Endothelial cell of umbilical vein (primary cell): ENCODE results near the gene PSG1. TPM values are rescaled to one million over a fixed set of nuclear protein-coding genes. Genes with fewer than 3 reads are reported as not detected.
"Not testable (repeated sequence)": the region's sequence is repeated elsewhere in the genome, so short reads cannot be mapped to it uniquely, and the experiment has no call there.

Source experiments
- BruUV-seq: library from RNA; stranded (reverse); fragments of 400-500 nt; replicated peaks from 2 replicates; lab custom pipeline; 2021; lab: Mats Ljungman, UMichigan
- CTCF ChIA-PET: fragments of 300-600, 350-600 bp; sonication (Branson Sonifier 250); formaldehyde crosslinking; loops from one replicate; lab custom pipeline; 2021; ENCODE audit warnings: antibody characterized with exemption, inconsistent platforms; lab: Charles Lee
- POLR2A ChIA-PET: fragments of 300-600, 350-600 bp; sonication (Branson Sonifier 250); formaldehyde crosslinking; loops from one replicate; lab custom pipeline; 2021; ENCODE audit warnings: antibody characterized with exemption, inconsistent platforms; lab: Charles Lee
- DNase-seq: peaks from one replicate; pipeline ENCODE4 v3.0.0-alpha.2; 2011; ENCODE audit warnings: low read depth, low spot score
- FAIRE-seq: peaks from 2 replicates; lab custom pipeline; 2011; peaks lifted over from hg19 to GRCh38; lab: Jason Lieb, UNC
- H2AFZ ChIP-seq: 2 replicates; pipeline ENCODE4 v1.6.0; 2012; ENCODE audit warnings: low read depth, low read length, control low read depth, inconsistent platforms
- H3K27ac ChIP-seq: 2 replicates; pipeline ENCODE4 v1.5.1; 2011; ENCODE audit warnings: low read depth, mild to moderate bottlenecking, control low read depth, low read length, moderate library complexity; ENCODE audit not compliant: insufficient read depth
- H3K27me3 ChIP-seq, 2 experiments: 2 replicates each; pipeline versions ENCODE4 v1.6.0 to v1.6.1; 2011; ENCODE audit warnings: low read length in 2 of 2, mixed read lengths in 1 of 2; ENCODE audit not compliant: control insufficient read depth in 2 of 2, insufficient read depth in 2 of 2
- H3K36me3 ChIP-seq, 2 experiments: 2 replicates in 1 of 2; 3 replicates in 1 of 2; pipeline ENCODE4 v1.5.1; 2011; ENCODE audit warnings: low read length in 2 of 2, mild to moderate bottlenecking in 1 of 2, moderate library complexity in 1 of 2; ENCODE audit not compliant: control insufficient read depth in 2 of 2, insufficient read depth in 2 of 2; ENCODE audit errors: extremely low read depth in 1 of 2
- H3K4me1 ChIP-seq: 3 replicates; pipeline ENCODE4 v1.5.1; 2011; ENCODE audit warnings: mild to moderate bottlenecking, low read length; ENCODE audit not compliant: control insufficient read depth, insufficient read depth; ENCODE audit errors: extremely low read depth
- H3K4me2 ChIP-seq: 2 replicates; pipeline ENCODE4 v1.6.1; 2011; ENCODE audit warnings: low read length, control low read depth, mixed read lengths; ENCODE audit not compliant: insufficient read depth
- H3K4me3 ChIP-seq, 3 experiments: fragments of 200-600 bp in 1 of 3; sonication (generic), shearing (Covaris generic) in 1 of 3; replicated peaks in 1 of 3; 2 replicates each; pipeline ENCODE4 v1.5.1; 2011 to 2016; ENCODE audit warnings: control low read depth in 3 of 3, low read length in 3 of 3, mild to moderate bottlenecking in 2 of 3, inconsistent platforms in 1 of 3, low read depth in 1 of 3, moderate library complexity in 1 of 3; ENCODE audit not compliant: insufficient read depth in 1 of 3
- H3K79me2 ChIP-seq: 2 replicates; pipeline ENCODE4 v1.6.0; 2012; ENCODE audit warnings: low read length, inconsistent platforms; ENCODE audit not compliant: control insufficient read depth, insufficient read depth
- H3K9ac ChIP-seq: replicated peaks from 2 replicates; pipeline ENCODE3; 2011; ENCODE audit warnings: low read length, control low read depth; ENCODE audit not compliant: insufficient read depth; ENCODE audit errors: extremely low read depth
- H3K9me1 ChIP-seq: replicated peaks from 3 replicates; pipeline ENCODE4 v1.6.0; 2011; ENCODE audit warnings: mild to moderate bottlenecking, low read length; ENCODE audit not compliant: control insufficient read depth, insufficient read depth; ENCODE audit errors: extremely low read depth
- H3K9me3 ChIP-seq: replicated peaks from 2 replicates; pipeline ENCODE4 v1.5.1; 2012; ENCODE audit warnings: low read length, inconsistent platforms; ENCODE audit not compliant: control insufficient read depth, insufficient read depth
- H4K20me1 ChIP-seq: replicated peaks from 2 replicates; pipeline ENCODE3; 2011; ENCODE audit warnings: mild to moderate bottlenecking, low read length; ENCODE audit not compliant: control insufficient read depth, insufficient read depth; ENCODE audit errors: extremely low read depth
- dilution Hi-C: fragments of 300-500 bp; cut with MboI; formaldehyde crosslinking; loops from one replicate; pipeline ENCODE4 v1.15.0; 2019; ENCODE audit warnings: low sequenced_read_pairs; ENCODE audit not compliant: extremely low pct_ligation_motif_present
- intact Hi-C: fragments of 100-400 bp; cut with micrococcal nuclease; formaldehyde crosslinking; loops from one replicate; pipeline ENCODE4 v1.10.0; 2022
- polyA plus RNA-seq, 4 experiments: library from polyadenylated mRNA; depleted of rRNA in 3 of 4; stranded (reverse) in 3 of 4; unstranded in 1 of 4; fragments of >200 nt; gene quantifications; 2 replicates each; pipeline versions ENCODE4 v1.2.1 to v1.2.3, GENCODE V29; 2011 to 2012; ENCODE audit warnings: missing spikeins in 1 of 4
- total RNA-seq: library from RNA; stranded (reverse); gene quantifications from 2 replicates; pipeline ENCODE4 v1.2.3, GENCODE V29; 2021

The PSG1 gene
- total and polyA plus RNA-seq, 2 donors (not counting 3 experiments of a cell fraction or from before 2014, with no cell fraction given), result not detected

- DNase-seq, H3K9me1 ChIP-seq, POLR2A ChIA-PET, H3K9ac ChIP-seq, dilution Hi-C loops, H3K27me3 ChIP-seq, H3K4me1 ChIP-seq, H2AFZ ChIP-seq, FAIRE-seq, H3K79me2 ChIP-seq, H3K36me3 ChIP-seq, H3K27ac ChIP-seq, CTCF ChIA-PET, H3K4me2 ChIP-seq, intact Hi-C loops, H3K9me3 ChIP-seq, BruUV-seq, H3K4me3 ChIP-seq, H4K20me1 ChIP-seq: not testable (repeated sequence)
Observed at GRCh38 chr19:42853231-42853630, 26.3 kb downstream of the PSG1 start.

GRCh38 chr19:42852821-42853220 lies 26.7 kb downstream of the PSG1 start:
- POLR2A ChIA-PET, BruUV-seq, DNase-seq, FAIRE-seq, H3K9me1 ChIP-seq, H3K4me1 ChIP-seq, H3K4me2 ChIP-seq, H3K9me3 ChIP-seq, H3K79me2 ChIP-seq, H3K36me3 ChIP-seq, H3K9ac ChIP-seq, H3K4me3 ChIP-seq, H3K27ac ChIP-seq, H3K27me3 ChIP-seq, H4K20me1 ChIP-seq, CTCF ChIA-PET, intact Hi-C loops, dilution Hi-C loops, H2AFZ ChIP-seq: not testable (repeated sequence)

GRCh38 chr19:42851718-42852280 lies 27.7 kb downstream of the PSG1 start:
- H3K9ac ChIP-seq, BruUV-seq, H3K9me1 ChIP-seq, intact Hi-C loops, H3K9me3 ChIP-seq, dilution Hi-C loops, H2AFZ ChIP-seq, FAIRE-seq, H3K79me2 ChIP-seq, H3K27me3 ChIP-seq, CTCF ChIA-PET, H3K4me1 ChIP-seq, H3K4me3 ChIP-seq, H3K4me2 ChIP-seq, H4K20me1 ChIP-seq, H3K27ac ChIP-seq, POLR2A ChIA-PET, DNase-seq, H3K36me3 ChIP-seq: not testable (repeated sequence)
